ENCODE data around the gene SPARCL1. TPM values are rescaled to one million over a fixed set of nuclear protein-coding genes. Genes with fewer than 3 reads are reported as not detected.
A peak's percentile ranks its signal among the peaks of the same experiment; 100 is the strongest.

The SPARCL1 gene
- polyA plus RNA-seq, 1 of the 3 experiments (the other 2 are of a cell fraction), result not detected

DNA sequence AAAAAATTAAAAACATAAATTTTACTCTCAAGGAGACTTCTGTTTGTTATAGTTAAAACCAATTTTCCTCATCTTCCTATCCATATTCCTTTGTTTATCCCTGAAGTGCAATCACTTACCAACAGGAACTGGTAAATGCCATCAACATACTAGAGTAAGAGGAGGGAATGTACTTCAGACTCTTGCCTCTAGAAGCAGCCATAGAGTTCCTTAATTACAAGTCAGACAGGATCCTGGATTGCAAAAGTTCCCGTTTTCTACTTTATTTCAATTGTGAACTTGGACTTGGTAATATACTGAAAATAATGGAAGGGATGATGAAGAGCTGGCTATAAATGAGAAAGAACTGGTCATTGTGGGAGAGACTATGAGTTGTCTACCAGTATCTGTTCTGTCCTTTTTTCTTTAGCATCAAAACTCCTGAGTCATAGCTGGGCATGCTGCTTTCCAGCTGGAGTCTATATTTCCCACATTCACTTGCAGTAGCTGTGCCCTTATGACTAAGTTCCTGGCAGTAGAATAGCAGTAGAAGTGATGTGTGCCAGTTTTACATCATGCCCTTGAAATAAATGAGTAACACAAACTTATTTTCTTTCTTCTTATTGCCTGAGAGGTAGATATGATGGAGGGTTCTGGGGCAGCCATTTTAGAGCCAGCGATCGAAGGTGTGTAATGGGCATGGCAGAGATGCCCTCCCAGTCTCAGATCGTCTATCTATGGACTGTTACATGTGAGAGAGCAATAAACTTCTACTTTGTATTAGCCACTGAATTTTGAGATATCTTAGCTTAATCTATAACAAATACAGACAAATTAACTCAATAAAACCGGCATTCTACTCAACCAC lies 26.8 kb upstream of the SPARCL1 start:
- H3K4me3 ChIP-seq (ENCODE audit: low read depth in 2 of 2, low read length in 1 of 2), result no peak overlapping the region
- H3K27ac ChIP-seq (ENCODE audit: low read depth in 2 of 2, low read length in 1 of 2), result peak overlapping the region in 1 of 2 experiments; percentile 66; a peak in 3 of 4 replicates
- no peaks in the 10 kb centered on the region for H3K27me3 ChIP-seq (ENCODE audit: insufficient read depth)
- POLR2A ChIA-PET, result no interaction called here
- H3K36me3 ChIP-seq (replicated peaks in 1 of 2; ENCODE audit: control insufficient read depth in 1 of 2, insufficient read depth in 2 of 2, low read length in 1 of 2), result no peaks in the 10 kb centered on the region
- CTCF ChIA-PET, result interaction anchor here (1.1 kb wide), 1 partner anchor 297 kb away, joined by 3 read pairs; no protein-coding TSS in a partner anchor
- H4K20me1 ChIP-seq (ENCODE audit: insufficient read depth), result no peaks in the 10 kb centered on the region
- no peak for TF ChIP-seq EZH2phosphoT487 (IDR thresholded peaks at IDR 0.05; ENCODE audit: borderline replicate concordance, low read depth)
- TF ChIP-seq USF1 (IDR thresholded peaks at IDR 0.05; ENCODE audit: borderline replicate concordance, low read depth), result no peak
- TF ChIP-seq ELF1 (IDR thresholded peaks at IDR 0.05), result no peak
- TF ChIP-seq, protein P1, sequence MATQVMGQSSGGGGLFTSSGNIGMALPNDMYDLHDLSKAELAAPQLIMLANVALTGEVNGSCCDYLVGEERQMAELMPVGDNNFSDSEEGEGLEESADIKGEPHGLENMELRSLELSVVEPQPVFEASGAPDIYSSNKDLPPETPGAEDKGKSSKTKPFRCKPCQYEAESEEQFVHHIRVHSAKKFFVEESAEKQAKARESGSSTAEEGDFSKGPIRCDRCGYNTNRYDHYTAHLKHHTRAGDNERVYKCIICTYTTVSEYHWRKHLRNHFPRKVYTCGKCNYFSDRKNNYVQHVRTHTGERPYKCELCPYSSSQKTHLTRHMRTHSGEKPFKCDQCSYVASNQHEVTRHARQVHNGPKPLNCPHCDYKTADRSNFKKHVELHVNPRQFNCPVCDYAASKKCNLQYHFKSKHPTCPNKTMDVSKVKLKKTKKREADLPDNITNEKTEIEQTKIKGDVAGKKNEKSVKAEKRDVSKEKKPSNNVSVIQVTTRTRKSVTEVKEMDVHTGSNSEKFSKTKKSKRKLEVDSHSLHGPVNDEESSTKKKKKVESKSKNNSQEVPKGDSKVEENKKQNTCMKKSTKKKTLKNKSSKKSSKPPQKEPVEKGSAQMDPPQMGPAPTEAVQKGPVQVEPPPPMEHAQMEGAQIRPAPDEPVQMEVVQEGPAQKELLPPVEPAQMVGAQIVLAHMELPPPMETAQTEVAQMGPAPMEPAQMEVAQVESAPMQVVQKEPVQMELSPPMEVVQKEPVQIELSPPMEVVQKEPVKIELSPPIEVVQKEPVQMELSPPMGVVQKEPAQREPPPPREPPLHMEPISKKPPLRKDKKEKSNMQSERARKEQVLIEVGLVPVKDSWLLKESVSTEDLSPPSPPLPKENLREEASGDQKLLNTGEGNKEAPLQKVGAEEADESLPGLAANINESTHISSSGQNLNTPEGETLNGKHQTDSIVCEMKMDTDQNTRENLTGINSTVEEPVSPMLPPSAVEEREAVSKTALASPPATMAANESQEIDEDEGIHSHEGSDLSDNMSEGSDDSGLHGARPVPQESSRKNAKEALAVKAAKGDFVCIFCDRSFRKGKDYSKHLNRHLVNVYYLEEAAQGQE (IDR thresholded peaks at IDR 0.05; ENCODE audit: low read depth, low read length), result no peak
- no peak for TF ChIP-seq GABPA (IDR thresholded peaks at IDR 0.05; ENCODE audit: low read depth)
- peak; percentile 70 for TF ChIP-seq NFIC (IDR thresholded peaks at IDR 0.05; ENCODE audit: borderline replicate concordance)
- TF ChIP-seq TAF1 (IDR thresholded peaks at IDR 0.05; ENCODE audit: borderline replicate concordance, low read depth, low read length), result no peak
- no peak for TF ChIP-seq POLR2AphosphoS5 (IDR thresholded peaks at IDR 0.05; ENCODE audit: low read depth, low read length)
- peak; percentile 64; the same call in 1 of the 2 replicates for TF ChIP-seq MAX (IDR thresholded peaks at IDR 0.05; ENCODE audit: low read depth)
- TF ChIP-seq FOXJ3 (CRISPR knock-in tag; IDR thresholded peaks at IDR 0.05), result no peak
- TF ChIP-seq, protein P2, sequence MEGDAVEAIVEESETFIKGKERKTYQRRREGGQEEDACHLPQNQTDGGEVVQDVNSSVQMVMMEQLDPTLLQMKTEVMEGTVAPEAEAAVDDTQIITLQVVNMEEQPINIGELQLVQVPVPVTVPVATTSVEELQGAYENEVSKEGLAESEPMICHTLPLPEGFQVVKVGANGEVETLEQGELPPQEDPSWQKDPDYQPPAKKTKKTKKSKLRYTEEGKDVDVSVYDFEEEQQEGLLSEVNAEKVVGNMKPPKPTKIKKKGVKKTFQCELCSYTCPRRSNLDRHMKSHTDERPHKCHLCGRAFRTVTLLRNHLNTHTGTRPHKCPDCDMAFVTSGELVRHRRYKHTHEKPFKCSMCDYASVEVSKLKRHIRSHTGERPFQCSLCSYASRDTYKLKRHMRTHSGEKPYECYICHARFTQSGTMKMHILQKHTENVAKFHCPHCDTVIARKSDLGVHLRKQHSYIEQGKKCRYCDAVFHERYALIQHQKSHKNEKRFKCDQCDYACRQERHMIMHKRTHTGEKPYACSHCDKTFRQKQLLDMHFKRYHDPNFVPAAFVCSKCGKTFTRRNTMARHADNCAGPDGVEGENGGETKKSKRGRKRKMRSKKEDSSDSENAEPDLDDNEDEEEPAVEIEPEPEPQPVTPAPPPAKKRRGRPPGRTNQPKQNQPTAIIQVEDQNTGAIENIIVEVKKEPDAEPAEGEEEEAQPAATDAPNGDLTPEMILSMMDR (IDR thresholded peaks at IDR 0.05), result no peak
- no peak for TF ChIP-seq SMC3 (IDR thresholded peaks at IDR 0.05; ENCODE audit: low read depth, low read length)
- TF ChIP-seq, protein P3, sequence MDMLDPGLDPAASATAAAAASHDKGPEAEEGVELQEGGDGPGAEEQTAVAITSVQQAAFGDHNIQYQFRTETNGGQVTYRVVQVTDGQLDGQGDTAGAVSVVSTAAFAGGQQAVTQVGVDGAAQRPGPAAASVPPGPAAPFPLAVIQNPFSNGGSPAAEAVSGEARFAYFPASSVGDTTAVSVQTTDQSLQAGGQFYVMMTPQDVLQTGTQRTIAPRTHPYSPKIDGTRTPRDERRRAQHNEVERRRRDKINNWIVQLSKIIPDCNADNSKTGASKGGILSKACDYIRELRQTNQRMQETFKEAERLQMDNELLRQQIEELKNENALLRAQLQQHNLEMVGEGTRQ (IDR thresholded peaks at IDR 0.05; ENCODE audit: borderline replicate concordance, low read depth, low read length), result no peak
- TF ChIP-seq YY1 (IDR thresholded peaks at IDR 0.05; ENCODE audit: low read depth), result 0 out of 2 replicates have a peak, but pooled peaks have one; percentile 56
- no peak for TF ChIP-seq CHD2 (IDR thresholded peaks at IDR 0.05; ENCODE audit: low read length, partially characterized antibody)
- TF ChIP-seq FOSL2 (IDR thresholded peaks at IDR 0.05; ENCODE audit: borderline replicate concordance, low read depth), result peak; percentile 78
- peak; percentile 60 for TF ChIP-seq JUND (IDR thresholded peaks at IDR 0.05)
- no peak for TF ChIP-seq FOXM1 (IDR thresholded peaks at IDR 0.05; ENCODE audit: low read depth)
- TF ChIP-seq RFX5 (IDR thresholded peaks at IDR 0.05; ENCODE audit: low read length), result no peak
- TF ChIP-seq EP300 (IDR thresholded peaks at IDR 0.05; ENCODE audit: borderline replicate concordance in 1 of 2, low read depth in 1 of 2, low read length in 1 of 2), result peak in 1 of 2 experiments; percentile 41; a peak in 1 of 4 replicates
- no peak for TF ChIP-seq RAD21 (IDR thresholded peaks at IDR 0.05; ENCODE audit: low read length)
- peak; percentile 62 for TF ChIP-seq PBX3 (IDR thresholded peaks at IDR 0.05)
- TF ChIP-seq TCF12 (IDR thresholded peaks at IDR 0.05), result peak; percentile 79
- no peak for TF ChIP-seq NRF1 (IDR thresholded peaks at IDR 0.05; ENCODE audit: low read depth, low read length)
- TF ChIP-seq GATA2 (CRISPR knock-in tag; IDR thresholded peaks at IDR 0.05), result no peak
- H3K9me3 ChIP-seq, result no peaks in the 10 kb centered on the region
- DNase-seq, result no peak
- H2AFZ ChIP-seq (ENCODE audit: low read depth), result no peak overlapping the region
- no peak overlapping the region for H3K9ac ChIP-seq
- H3K4me1 ChIP-seq (ENCODE audit: control insufficient read depth in 1 of 2, insufficient read depth in 2 of 2, low read depth in 1 of 2, low read length in 1 of 2), result peaks cover 0 to 5% of the 10 kb centered on the region in 2 experiments; a peak in 2 of 4 replicates
- peaks cover 15% of the 10 kb centered on the region for H3F3A ChIP-seq (replicated peaks; ENCODE audit: insufficient read depth)
- H3K79me2 ChIP-seq (ENCODE audit: insufficient read depth), result no peaks in the 10 kb centered on the region
- no peaks in the 10 kb centered on the region for H3K9me2 ChIP-seq
- 0 out of 2 replicates have a peak overlapping the region, but pooled peaks have one; percentile 0 for H3K4me2 ChIP-seq
- WGBS (ENCODE audit: low lambda C conversion rate), result 76% methylated on average over 5 of the region's 5 CpGs
